GM19372 (cell line): ENCODE measurements around the gene EMILIN2.

Source experiments
- ATAC-seq: cut with Tn5 transposase; IDR thresholded peaks from one replicate; pipeline ENCODE4 v1.9.1; 2021; ENCODE audit warnings: mild to moderate bottlenecking, low read depth, moderate library complexity; ENCODE audit not compliant: unreplicated experiment

The EMILIN2 gene

GRCh38 chr18:2872095-2872494 is 25.3 kb downstream of the EMILIN2 start:
- no peak for ATAC-seq

DNA sequence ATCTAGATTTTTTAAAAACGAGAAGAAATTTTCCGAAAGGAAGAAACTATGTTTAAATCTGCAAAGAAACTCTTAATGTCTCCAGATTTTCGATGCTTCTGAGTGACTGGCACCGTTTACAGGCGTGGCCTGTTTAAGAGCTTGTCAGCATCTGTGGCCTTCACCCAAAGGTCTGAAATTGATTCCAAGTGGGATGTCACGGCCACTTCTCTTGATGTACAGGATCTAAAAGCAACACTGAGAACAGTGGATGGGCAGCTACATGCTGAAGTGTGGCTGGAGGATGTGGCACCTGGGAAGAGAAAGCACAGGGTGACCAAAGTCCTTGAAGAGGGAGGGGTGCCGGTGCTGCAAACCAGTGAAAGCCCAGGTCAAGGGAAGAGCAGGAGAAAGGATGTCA is 28.0 kb downstream of the EMILIN2 start:
- ATAC-seq = no peak

DNA sequence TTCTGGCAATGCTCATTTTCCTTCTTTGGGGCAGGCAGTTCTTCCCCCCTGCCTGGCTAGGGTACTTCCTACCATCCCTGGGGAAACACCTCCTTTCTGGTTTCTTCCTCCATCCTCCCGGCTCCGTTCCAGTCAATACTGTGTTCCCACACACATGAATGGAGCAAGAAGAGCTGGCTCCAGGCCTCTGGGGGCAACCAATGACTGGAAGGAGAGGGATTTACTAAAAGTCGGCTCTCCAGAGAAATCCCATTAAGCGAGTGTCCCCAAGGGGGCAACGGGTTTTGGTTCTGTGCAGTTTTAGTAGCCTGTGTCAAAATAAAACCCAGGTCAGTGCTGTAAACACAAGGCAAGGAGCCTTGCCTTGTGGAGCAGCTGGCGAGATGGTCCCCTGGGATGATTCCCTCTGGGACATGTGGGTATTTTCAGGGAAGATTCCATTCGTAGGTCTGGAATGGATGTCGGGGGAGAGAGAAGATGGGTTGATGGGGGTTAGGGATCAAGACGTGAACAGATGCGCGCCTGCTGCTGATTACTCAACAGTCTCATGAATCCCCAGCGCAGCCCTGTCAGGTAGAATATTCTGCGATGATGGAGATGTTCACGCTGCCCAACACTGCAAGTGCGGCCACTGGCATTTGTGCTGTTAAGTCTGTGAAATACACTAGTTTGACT is 32.0 kb downstream of the EMILIN2 start:
- no peak for ATAC-seq

GRCh38 chr18:2879889-2880288 is 33.1 kb downstream of the EMILIN2 start:
- ATAC-seq = no peak

- no peak for ATAC-seq
These were observed 33.7 kb downstream of the EMILIN2 start for GRCh38 chr18:2880473-2880872.

GRCh38 chr18:2881088-2881839 is 34.5 kb downstream of the EMILIN2 start:
- no peak for ATAC-seq

- no peak for ATAC-seq
These were observed 35.0 kb downstream of the EMILIN2 start for GRCh38 chr18:2881840-2882195.

DNA sequence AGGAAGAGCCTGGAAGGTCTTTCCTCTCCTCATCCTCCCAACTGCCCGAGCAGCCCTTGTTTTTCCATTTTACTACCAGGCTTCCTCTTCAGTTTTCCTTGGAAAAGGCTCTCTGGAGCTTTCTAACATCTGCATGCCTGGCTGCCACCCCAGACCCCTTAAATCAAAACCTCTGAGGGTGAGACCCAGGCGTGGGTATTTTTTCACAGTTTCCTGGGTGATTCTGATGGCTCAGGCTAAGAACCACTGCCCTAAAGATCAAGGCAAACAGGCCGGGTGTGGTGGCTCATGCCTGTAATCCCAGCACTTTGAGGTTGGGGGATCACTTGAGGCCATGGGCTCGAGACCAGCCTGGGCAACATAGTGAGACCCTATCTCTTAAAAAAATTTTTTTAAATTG is 35.4 kb downstream of the EMILIN2 start:
- ATAC-seq = no peak

DNA sequence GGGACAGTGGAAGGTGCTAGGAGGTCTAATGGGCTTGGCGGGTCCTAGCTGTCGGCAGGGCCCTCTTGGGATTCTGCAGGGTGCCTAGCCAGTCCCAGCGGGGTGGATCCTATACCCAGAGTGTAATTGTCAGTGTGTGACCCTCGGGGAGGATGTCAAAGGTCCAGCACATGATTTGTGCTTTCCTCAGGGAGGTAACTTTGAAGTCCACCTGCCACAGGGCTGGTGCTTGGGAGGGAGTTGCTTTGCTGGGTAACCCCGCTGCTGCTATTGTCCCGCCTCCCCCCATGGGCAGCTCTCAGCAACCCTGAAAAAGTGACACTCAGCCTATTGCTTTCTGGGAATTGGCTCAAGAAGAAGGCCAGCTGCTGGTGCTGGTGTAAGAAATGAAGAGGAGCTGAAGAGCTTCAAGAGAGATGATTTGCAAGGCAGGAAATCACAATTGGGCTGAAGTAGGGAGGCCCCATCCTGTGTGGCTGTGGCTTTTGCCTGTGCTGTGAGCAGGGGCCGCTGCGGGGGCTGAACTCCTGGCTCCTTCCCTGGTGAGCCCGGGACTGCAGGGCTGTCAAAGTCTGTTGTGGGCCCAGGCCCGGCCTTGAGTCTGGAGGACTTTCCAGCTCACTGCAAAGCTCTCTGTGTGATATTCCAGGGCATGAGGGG is 36.4 kb downstream of the EMILIN2 start:
- ATAC-seq = no peak

DNA sequence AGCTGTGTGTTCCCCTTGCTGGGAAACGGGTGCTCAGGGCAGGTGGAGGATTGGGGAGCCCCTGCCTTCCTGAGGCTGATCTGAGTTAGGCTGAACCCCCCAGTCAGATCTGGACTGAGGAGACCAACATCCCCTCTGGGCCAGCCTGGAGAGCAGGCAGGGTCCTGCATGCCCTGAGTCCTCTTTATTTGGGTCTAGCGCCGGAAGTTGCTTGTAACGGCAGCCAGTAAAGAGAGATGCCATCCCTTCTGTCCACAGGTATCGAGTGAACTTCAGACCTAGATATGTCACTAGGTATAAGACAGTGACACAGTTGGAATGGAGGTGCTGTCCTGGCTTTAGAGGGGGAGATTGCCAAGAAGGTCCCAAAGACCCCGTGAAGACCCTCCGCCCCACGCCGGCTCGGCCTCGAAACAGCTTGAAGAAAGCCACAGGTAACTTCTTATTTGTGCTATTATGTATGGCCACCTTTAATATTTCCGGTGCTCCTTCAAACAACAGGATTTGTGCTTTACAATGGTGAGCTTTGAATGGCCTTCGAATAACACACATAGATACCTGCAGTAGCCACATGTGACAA is 38.0 kb downstream of the EMILIN2 start:
- ATAC-seq = no peak

- no peak for ATAC-seq
These were observed 40.7 kb downstream of the EMILIN2 start for GRCh38 chr18:2887470-2887869.

GRCh38 chr18:2889761-2890192 is 43.0 kb downstream of the EMILIN2 start:
- no peak for ATAC-seq

DNA sequence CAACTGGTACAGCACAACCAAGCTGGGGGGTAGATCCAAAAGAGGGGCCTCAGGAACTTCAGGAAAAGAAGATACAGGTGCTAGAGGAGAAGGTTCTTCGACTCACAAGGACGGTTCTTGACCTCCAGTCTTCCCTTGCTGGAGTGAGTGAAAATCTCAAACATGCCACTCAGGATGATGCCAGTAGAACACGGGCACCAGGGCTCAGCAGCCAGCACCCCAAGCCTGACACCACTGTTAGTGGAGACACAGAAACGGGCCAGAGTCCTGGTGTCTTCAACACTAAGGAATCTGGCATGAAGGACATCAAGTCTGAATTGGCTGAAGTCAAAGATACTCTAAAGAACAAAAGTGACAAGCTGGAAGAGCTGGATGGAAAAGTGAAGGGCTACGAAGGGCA is 43.8 kb downstream of the EMILIN2 start:
- ATAC-seq = no peak

GRCh38 chr18:2891526-2892431 is 45.0 kb downstream of the EMILIN2 start:
- no peak for ATAC-seq

GRCh38 chr18:2893056-2893455 is 46.2 kb downstream of the EMILIN2 start:
- no peak for ATAC-seq

DNA sequence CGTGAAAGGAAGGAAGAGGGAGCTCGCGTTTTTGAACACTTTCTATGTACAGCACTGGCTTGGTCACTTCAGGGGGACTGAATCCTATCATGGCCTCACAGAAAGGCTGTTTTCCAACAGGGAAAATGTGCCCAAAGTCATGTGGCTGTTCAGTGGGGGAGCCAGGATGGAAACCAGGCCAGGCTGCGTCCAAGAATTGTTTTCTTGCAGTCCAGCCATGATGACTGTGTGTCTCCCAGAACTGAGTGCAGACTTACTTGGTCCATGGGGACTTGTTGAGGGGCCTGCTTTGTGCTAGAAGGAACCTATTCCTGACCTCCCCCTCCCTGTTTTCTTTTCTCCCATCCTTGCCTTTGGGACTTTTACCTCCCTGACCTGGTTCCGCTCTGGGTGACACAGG is 46.9 kb downstream of the EMILIN2 start:
- ATAC-seq = no peak

DNA sequence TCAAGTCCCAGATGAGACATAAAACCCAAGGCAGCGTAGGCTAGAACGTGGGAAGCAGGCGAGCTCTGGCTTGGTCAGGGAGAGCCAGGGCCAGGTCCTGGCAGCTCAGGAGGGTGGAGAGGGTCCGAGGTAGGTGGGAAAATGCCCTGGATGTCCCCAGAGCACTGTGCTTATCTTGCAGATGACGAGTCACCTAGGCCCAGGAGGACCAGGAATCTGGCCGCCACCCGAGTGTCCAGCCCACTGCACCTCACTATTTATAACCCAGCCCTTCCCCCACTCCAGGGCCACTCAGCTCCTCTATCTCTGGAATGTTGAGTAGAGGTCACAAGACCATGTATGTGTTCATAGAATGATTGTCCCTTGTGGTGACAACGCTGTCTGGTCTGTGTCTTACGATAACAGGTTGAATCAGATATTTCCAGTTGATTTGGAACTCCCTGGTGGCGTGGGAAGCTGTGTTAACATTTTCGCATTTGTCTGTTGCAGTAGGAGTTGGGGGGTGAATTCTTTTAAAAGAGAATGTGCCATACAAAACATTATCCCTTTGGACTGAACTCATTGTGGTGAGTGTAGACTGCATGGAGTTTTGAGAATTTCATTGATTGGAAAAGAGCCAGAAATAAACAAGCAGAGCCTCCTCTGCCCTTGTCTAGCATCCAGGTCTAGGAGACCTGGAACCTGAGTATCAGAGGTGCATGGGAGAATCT is 47.5 kb downstream of the EMILIN2 start:
- ATAC-seq = no peak

GRCh38 chr18:2894841-2895370 is 48.1 kb downstream of the EMILIN2 start:
- no peak for ATAC-seq

- ATAC-seq = no peak
These were observed 48.6 kb downstream of the EMILIN2 start for GRCh38 chr18:2895391-2895790.
